Measurements from ENCODE around the gene GGA2.

The GGA2 gene

DNA sequence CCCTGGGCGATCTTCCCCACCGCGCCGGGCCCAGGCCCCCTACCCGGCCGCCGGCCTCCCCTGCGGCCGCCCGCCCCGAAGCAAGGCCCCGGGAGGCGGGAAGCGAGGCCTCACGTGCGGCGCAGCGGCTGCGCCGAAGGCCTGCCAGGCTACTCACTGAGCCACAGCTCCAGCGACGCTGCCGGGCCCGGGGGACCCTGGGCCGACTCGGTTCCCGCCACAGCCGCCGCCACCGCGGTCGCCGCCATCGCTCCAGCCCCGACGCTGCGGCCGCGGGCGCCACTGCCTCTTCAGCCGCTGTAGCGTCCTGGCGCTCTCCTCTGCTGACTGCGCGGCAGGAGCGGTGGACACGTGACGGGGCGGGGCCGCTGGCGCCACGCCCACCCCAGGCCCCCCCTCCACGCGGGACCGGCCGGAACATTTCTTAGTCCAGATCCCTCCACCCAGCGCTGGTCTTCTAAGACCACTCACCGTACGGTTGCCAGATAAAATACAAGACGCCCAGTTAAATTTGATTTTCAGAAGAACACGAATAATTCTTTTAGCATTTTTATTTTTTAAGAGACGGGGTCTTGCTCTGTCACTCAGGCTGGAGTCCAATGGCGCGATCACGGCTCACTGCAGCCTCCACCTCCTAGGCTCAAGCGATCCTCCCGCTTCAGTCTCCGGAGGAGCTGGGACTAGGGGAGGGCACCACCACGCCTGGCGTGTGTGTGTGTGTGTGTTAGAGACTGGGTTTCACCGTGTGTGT, at the start of gene GGA2:
GGA2 (minus strand) TSS at position 331 of the 751 bp plus-strand sequence; CDS start at position 248, 83 bp downstream.
- Histone ChIP-seq H3K9me3 (no peaks in the 10 kb centered on the region), H3K4me1 (ENCODE audit: control insufficient read depth in 1 of 2, insufficient read depth in 1 of 2, low read depth in 1 of 2, low read length in 1 of 2) (peaks cover 24 to 26% of the 10 kb centered on the region in 2 experiments), H3K27ac (peak within 1 kb of the TSS; percentile 46), H3K36me3 (no peaks in the 10 kb centered on the region), H3K27me3 (no peaks in the 10 kb centered on the region), H3K4me3 (ENCODE audit: low read depth in 1 of 2, low read length in 1 of 2) (peak within 1 kb of the TSS; percentile 62 to 71)
- TF ChIP-seq, protein P1, sequence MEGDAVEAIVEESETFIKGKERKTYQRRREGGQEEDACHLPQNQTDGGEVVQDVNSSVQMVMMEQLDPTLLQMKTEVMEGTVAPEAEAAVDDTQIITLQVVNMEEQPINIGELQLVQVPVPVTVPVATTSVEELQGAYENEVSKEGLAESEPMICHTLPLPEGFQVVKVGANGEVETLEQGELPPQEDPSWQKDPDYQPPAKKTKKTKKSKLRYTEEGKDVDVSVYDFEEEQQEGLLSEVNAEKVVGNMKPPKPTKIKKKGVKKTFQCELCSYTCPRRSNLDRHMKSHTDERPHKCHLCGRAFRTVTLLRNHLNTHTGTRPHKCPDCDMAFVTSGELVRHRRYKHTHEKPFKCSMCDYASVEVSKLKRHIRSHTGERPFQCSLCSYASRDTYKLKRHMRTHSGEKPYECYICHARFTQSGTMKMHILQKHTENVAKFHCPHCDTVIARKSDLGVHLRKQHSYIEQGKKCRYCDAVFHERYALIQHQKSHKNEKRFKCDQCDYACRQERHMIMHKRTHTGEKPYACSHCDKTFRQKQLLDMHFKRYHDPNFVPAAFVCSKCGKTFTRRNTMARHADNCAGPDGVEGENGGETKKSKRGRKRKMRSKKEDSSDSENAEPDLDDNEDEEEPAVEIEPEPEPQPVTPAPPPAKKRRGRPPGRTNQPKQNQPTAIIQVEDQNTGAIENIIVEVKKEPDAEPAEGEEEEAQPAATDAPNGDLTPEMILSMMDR (IDR thresholded peaks at IDR 0.05) = peak; percentile 38

GRCh38 chr16:23557779-23558702, 47.7 kb upstream of the GGA2 start:
- H3K27me3 ChIP-seq = no peaks in the 10 kb centered on the region
- peaks cover 11 to 16% of the 10 kb centered on the region in 2 experiments for H3K4me1 ChIP-seq (ENCODE audit: control insufficient read depth in 1 of 2, insufficient read depth in 1 of 2, low read depth in 1 of 2, low read length in 1 of 2)
- peak overlapping the region; percentile 75 to 81 for H3K4me3 ChIP-seq (ENCODE audit: low read depth in 1 of 2, low read length in 1 of 2)
- TF ChIP-seq, protein P1 (IDR thresholded peaks at IDR 0.05) = no peak
- no peaks in the 10 kb centered on the region for H3K9me3 ChIP-seq
- peaks cover 5% of the 10 kb centered on the region for H3K36me3 ChIP-seq
- peak overlapping the region; percentile 78 for H3K27ac ChIP-seq

DNA sequence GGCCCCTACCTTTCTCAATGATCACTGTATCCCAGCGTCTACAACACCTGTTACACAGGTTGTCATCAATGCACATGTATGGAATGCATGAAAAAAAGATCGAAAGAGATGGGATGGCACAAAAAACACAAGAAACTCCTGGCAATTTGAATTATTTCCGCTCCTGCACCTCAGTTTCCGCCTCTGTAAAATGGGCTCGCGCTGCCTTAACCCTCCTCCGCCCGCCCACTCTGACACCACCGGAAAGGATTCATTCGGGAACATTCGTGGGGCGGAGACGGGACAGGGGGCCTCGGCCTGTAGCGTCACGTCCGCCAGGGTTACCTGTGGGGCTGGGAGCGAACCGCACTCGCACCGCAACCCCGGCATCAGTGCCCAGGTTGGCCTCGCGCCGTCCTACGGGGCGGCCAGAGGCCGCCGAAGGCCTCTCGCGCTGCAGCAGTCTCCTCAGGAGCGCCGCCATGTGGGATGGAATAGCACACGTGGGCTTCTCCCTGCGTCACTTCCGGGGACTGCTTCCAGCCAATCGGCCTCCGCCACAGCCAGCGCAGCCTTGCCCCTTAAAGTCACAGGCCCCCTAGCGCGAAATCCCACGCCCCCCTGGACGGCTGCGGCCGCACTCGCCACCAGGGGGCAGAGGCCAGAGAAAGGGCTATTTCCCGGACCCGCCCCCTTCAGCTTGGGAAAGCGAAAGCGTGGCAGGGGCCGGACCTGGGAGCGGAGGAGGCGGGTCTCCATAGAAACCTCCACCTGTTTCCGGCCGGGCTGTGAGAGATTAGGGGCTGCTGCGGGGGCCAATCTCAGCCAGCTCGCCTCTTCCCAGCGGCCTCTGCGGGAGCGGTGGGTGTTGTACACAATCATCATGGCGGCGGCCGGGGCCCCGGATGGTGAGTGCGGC, 46.8 kb upstream of the GGA2 start, which contains the start of the genes EARS2 and UBFD1:
EARS2 (minus strand) TSS at position 470 of the 898 bp plus-strand sequence; CDS start at position 463, 7 bp downstream.
UBFD1 (plus strand) TSS at position 847 of the 898 bp plus-strand sequence; CDS start at position 863, 16 bp downstream.
- TF ChIP-seq, protein P1 (IDR thresholded peaks at IDR 0.05) = peak; percentile 88
- H3K27ac ChIP-seq = peak within 1 kb of the TSS; percentile 78

DNA sequence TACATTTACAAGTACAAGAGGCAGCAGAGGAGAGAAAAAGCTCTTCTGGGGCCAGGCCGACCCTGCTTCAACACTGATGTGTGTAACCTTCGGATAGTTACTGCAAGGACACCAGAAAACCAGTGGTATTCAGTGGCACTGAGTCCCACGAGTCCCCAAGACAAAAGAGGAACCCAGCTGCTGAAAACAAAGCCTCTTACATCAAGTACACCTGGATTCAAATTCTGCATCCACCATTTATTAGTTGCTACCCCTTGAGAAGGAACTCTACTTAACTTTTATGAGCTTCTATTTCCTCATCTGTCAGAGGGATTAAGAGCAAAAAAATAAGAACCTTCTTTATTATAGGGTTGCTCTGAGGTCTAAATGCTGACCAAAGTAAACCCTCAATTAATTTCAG, 44.2 kb upstream of the GGA2 start:
- no peak overlapping the region for H3K27ac ChIP-seq
- H3K9me3 ChIP-seq = no peaks in the 10 kb centered on the region
- no peak overlapping the region for H3K4me3 ChIP-seq (ENCODE audit: low read depth in 1 of 2, low read length in 1 of 2)
- no peaks in the 10 kb centered on the region for H3K27me3 ChIP-seq
- TF ChIP-seq, protein P1 (IDR thresholded peaks at IDR 0.05) = no peak
- H3K36me3 ChIP-seq = no peaks in the 10 kb centered on the region
- peaks cover 11 to 16% of the 10 kb centered on the region in 2 experiments for H3K4me1 ChIP-seq (ENCODE audit: control insufficient read depth in 1 of 2, insufficient read depth in 1 of 2, low read depth in 1 of 2, low read length in 1 of 2)

More for the DNA sequence above, 46.8 kb upstream of the GGA2 start, which contains the start of the genes EARS2 and UBFD1:
- Histone ChIP-seq H3K27me3 (no peaks in the 10 kb centered on the region), H3K4me3 (ENCODE audit: low read depth in 1 of 2, low read length in 1 of 2) (peak within 1 kb of the TSS; percentile 75 to 81), H3K4me1 (ENCODE audit: control insufficient read depth in 1 of 2, insufficient read depth in 1 of 2, low read depth in 1 of 2, low read length in 1 of 2) (peaks cover 11 to 16% of the 10 kb centered on the region in 2 experiments), H3K9me3 (no peaks in the 10 kb centered on the region), H3K36me3 (no peaks in the 10 kb centered on the region)
